NCI-H2196 (cell line): ENCODE measurements around the gene PDIA6.

Experiments
- DNase-seq: peaks from one replicate; lab custom pipeline; 2025; ENCODE audit not compliant: unreplicated experiment; lab: John Stamatoyannopoulos, UW

Gene PDIA6, protein sequence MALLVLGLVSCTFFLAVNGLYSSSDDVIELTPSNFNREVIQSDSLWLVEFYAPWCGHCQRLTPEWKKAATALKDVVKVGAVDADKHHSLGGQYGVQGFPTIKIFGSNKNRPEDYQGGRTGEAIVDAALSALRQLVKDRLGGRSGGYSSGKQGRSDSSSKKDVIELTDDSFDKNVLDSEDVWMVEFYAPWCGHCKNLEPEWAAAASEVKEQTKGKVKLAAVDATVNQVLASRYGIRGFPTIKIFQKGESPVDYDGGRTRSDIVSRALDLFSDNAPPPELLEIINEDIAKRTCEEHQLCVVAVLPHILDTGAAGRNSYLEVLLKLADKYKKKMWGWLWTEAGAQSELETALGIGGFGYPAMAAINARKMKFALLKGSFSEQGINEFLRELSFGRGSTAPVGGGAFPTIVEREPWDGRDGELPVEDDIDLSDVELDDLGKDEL

GRCh38 chr2:10812362-10813162 is at the start of gene PDIA6:
TSS of gene PDIA6 (minus strand) at chr2:10812785. CDS start at chr2:10812696, 89 bp downstream.
- peak; percentile 96 for DNase-seq

DNA sequence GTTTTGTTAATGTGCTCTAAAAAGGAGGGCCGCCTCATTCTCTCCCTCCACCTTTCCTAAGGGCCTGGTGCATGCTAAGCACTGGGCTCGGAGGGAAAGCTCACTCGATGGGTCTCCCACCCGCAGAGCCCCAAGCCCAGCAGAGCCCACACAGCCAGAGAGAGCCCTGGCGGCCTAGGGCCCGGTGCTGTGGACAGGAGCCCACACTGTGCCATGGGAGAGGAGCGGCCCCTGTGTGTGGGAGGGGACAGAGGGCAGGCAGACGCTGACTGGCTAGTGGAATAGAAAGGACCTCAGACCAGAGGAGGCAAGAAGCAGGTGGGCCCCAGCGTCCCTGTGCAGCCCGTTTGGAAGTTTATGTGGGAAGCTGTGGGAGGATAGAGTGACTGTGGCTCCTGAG is 49.7 kb upstream of the PDIA6 start:
- no peak for DNase-seq

GRCh38 chr2:10861765-10862164 is 49.2 kb upstream of the PDIA6 start:
- DNase-seq, result no peak

GRCh38 chr2:10860814-10861325 is 48.3 kb upstream of the PDIA6 start:
- no peak for DNase-seq

DNA sequence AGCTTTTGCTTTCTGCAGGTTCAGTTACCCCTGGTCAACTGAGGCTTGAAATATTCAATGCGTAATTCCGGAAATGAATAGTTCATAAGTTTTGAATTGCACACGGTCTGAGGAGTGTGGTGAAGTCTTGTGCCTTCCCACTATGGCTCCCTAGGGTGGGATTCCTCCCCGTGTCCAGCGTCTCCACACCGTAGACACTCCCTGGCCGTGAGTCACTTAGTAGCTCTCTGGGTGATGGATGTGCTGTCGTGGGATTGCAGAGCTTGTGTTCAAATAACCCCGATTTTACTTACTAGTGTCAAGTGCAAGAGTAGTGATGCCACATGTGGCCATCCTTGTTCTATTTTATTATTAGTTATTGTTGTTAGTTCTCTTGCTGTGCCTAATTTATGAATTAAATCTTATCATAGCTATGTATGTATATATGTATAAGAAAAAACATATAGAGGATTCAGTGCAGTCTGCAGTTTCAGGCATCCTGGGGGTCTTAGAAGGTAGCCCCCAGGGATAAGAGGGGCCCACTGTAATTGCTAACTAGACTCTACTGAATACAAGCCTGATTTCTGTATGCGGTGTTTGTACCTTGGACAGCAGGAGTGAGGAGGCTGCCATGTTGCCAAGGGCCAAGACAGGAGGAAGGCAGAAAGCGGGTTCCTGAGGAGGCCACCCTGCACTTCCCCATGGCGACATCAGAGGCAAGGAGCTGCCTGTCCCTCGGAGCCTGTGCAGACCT is 47.7 kb upstream of the PDIA6 start:
- no peak for DNase-seq

GRCh38 chr2:10859278-10859677 is 46.7 kb upstream of the PDIA6 start:
- DNase-seq, result no peak

- no peak for DNase-seq
These were observed 36.0 kb upstream of the PDIA6 start for GRCh38 chr2:10848541-10848940.

GRCh38 chr2:10847008-10847407 is 34.4 kb upstream of the PDIA6 start:
- no peak for DNase-seq

- DNase-seq, result no peak
These were observed 33.7 kb upstream of the PDIA6 start for GRCh38 chr2:10846110-10846861.

- DNase-seq, result no peak
These were observed 33.1 kb upstream of the PDIA6 start for GRCh38 chr2:10845640-10846039.

GRCh38 chr2:10844097-10844496 is 31.5 kb upstream of the PDIA6 start:
- peak; percentile 33 for DNase-seq

- DNase-seq, result no peak
These were observed 29.9 kb upstream of the PDIA6 start for GRCh38 chr2:10842506-10842905.

DNA sequence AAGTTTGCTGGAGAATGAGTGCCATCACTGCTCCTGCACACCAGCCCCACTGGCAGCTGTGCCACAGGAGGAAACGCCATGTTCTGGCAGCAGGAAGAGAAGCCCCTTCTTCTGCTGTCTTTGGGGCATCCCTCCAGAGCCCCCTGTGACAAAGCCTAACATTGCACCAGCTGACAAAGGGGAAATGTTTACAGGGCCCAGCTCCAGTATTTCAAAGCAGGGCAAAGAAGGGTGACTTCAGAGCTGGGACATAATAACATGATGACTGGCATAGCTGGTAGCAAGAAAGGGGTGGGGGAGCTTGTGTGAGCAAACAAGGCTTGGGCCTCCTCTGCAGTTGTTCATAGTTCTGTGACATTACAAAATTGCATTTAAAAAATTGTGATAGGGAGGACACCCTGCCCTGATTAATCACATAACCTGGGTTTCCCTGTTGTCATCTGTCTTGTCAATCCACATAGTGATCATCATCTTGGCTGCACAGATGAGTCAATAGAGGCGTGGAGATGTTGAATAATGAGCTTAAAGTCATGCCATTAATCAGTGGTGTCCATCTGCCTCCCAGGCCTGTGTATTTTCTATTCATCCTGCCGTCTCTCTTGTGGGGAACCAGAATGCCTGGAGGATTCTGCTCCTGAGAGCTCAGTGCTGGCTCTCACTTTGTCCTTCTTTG is 29.1 kb upstream of the PDIA6 start:
- DNase-seq, result no peak

DNA sequence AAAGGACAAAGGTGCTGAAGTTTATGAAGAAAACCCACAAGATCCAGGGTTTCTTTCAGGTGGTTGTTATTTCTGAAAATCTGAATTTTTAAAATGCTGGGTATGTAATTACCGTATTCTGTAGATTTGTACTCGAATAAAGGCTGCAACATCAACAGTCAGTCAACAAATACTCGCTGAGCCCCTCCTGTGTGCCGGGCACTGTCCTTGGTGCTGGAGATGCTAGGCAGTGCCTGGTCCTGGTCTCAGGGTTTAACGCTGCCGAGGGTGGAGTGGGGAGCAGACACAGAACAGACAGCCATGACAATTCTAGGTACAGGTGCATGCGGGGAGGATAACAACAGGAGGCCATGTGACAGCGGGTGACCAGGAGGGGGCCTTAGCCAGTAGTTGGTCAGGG is 27.2 kb upstream of the PDIA6 start:
- DNase-seq, result no peak

GRCh38 chr2:10838734-10839133 is 26.1 kb upstream of the PDIA6 start:
- DNase-seq, result no peak

- no peak for DNase-seq
These were observed 25.0 kb upstream of the PDIA6 start for GRCh38 chr2:10837298-10838266.

DNA sequence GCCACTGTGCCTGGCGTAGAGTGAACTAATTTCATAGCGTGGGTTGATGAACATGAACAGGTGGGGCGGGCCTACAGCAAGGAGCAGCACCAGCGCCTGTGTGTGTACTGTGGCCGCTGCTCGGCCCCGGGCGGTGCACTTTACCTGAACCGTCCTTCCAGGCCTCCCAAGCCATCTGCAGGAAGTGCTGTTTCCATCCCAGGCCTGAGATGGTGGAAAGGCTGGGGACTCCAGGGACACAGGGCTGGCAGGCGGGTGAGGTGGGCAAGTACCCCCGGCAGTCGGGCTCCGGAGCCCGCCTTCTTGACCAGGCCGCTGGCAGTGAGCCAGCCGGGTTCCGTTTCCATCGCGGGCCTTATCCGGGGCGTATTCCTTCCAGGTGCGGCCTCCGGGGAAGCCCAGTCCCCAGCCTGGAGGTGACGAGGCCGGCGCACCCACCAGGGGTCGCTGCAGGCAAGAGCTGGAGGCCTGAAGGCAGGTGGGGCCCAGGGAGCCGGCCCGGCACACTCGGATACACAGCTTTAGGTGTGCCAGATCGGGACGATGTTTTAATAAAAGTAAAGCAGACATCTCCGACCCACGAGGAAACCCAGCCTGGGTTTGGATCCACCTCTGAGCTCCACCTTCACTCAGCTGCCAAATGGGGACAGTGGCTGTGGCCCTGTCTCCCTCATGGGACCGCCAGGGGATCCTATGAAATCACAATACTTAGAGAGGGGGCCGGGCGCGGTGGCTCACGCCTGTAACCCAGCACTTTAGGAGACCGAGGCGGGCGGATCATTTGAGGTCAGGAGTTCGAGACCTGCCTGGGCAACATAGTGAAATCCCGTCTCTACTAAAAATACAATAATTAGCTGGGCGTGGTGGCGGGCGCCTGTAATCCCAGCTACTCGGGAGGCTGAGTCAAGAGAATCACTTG is 22.7 kb upstream of the PDIA6 start:
- DNase-seq, result no peak
